ENCODE measurements around the gene MRPS35.

MRPS35 gene

DNA sequence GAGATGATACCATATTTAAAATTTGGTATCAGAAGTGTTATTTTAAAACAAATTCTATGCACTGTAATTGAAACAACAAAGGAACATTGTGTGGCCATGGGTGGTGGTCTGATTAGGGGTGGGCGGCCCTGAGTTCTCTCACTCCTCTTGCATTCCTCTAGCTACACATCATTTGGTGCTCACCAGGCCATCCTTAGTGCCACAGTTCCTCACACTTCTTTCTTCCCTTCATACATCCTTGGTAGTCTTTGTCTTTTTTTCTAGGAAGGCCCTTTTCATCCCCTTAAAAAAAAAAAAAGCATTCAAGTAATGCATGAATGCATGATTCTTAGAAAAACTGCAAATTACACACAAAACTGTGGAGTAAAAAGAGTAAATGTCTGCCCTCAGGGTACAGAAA lies 71.8 kb downstream of the MRPS35 start:
- TF ChIP-seq CTCF (IDR thresholded peaks at IDR 0.05; ENCODE audit: insufficient read depth, low read length, poor library complexity, severe bottlenecking), result no peak

GRCh38 chr12:27785882-27786570 lies 75.4 kb downstream of the MRPS35 start:
- Histone ChIP-seq H3K36me3 (ENCODE audit: control insufficient read depth, insufficient read depth, low read length) (no peaks in the 10 kb centered on the region; the same call in none of the 2 replicates), H3K27me3 (replicated peaks; ENCODE audit: control insufficient read depth, insufficient read depth, low read length) (no peaks in the 10 kb centered on the region), H3K4me3 (replicated peaks; ENCODE audit: low read depth, low read length) (no peak overlapping the region)
- TF ChIP-seq CTCF (IDR thresholded peaks at IDR 0.05; ENCODE audit: insufficient read depth, low read length, poor library complexity, severe bottlenecking), result no peak
- peak; percentile 18 for DNase-seq (ENCODE audit: extremely low read depth, insufficient read length)

More for the DNA sequence above, 71.8 kb downstream of the MRPS35 start:
- no peaks in the 10 kb centered on the region; the same call in none of the 2 replicates for H3K36me3 ChIP-seq (ENCODE audit: control insufficient read depth, insufficient read depth, low read length)
- H3K4me3 ChIP-seq (replicated peaks; ENCODE audit: low read depth, low read length), result no peak overlapping the region
- no peak for DNase-seq (ENCODE audit: extremely low read depth, insufficient read length)
- no peaks in the 10 kb centered on the region for H3K27me3 ChIP-seq (replicated peaks; ENCODE audit: control insufficient read depth, insufficient read depth, low read length)

DNA sequence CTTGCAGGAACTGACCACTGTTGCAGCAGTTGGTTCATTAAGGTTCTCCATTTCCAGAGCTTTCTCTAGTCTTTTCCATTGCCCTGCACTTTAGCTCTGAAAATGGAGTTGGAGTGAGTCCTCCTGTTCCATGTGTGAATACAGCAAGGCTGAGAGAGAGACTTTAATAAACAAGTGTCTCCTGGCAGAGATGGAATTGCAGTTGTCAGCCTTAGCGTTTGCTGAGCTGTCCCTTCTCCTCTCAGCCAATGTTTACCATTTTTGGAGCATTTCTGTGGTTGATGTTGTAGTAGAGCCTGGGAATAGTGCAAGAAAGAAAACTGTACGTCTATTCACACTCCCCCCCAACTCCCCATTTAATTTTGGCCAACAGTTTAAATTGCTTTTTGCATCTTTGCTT lies 76.9 kb downstream of the MRPS35 start:
- TF ChIP-seq CTCF (IDR thresholded peaks at IDR 0.05; ENCODE audit: insufficient read depth, low read length, poor library complexity, severe bottlenecking), result no peak
- Histone ChIP-seq H3K4me3 (replicated peaks; ENCODE audit: low read depth, low read length) (no peak overlapping the region), H3K27me3 (replicated peaks; ENCODE audit: control insufficient read depth, insufficient read depth, low read length) (no peaks in the 10 kb centered on the region), H3K36me3 (ENCODE audit: control insufficient read depth, insufficient read depth, low read length) (no peaks in the 10 kb centered on the region; the same call in none of the 2 replicates)
- no peak for DNase-seq (ENCODE audit: extremely low read depth, insufficient read length)

GRCh38 chr12:27790179-27790578 lies 79.5 kb downstream of the MRPS35 start:
- Histone ChIP-seq H3K4me3 (replicated peaks; ENCODE audit: low read depth, low read length) (no peak overlapping the region), H3K36me3 (ENCODE audit: control insufficient read depth, insufficient read depth, low read length) (peaks cover 4% of the 10 kb centered on the region), H3K27me3 (replicated peaks; ENCODE audit: control insufficient read depth, insufficient read depth, low read length) (no peaks in the 10 kb centered on the region)
- DNase-seq (ENCODE audit: extremely low read depth, insufficient read length), result no peak
- TF ChIP-seq CTCF (IDR thresholded peaks at IDR 0.05; ENCODE audit: insufficient read depth, low read length, poor library complexity, severe bottlenecking), result no peak

GRCh38 chr12:27794818-27795584 lies 84.4 kb downstream of the MRPS35 start:
- no peak for DNase-seq (ENCODE audit: extremely low read depth, insufficient read length)
- no peak for TF ChIP-seq CTCF (IDR thresholded peaks at IDR 0.05; ENCODE audit: insufficient read depth, low read length, poor library complexity, severe bottlenecking)
- Histone ChIP-seq H3K27me3 (replicated peaks; ENCODE audit: control insufficient read depth, insufficient read depth, low read length) (no peaks in the 10 kb centered on the region), H3K4me3 (replicated peaks; ENCODE audit: low read depth, low read length) (no peak overlapping the region), H3K36me3 (ENCODE audit: control insufficient read depth, insufficient read depth, low read length) (peaks cover 11% of the 10 kb centered on the region)
